ENCODE results near the gene VANGL1. TPM values are rescaled to one million over a fixed set of nuclear protein-coding genes. Genes with fewer than 3 reads are reported as not detected.

VANGL1 gene
- total RNA-seq, 1 donor from 2014 or later: 15.3 TPM

DNA sequence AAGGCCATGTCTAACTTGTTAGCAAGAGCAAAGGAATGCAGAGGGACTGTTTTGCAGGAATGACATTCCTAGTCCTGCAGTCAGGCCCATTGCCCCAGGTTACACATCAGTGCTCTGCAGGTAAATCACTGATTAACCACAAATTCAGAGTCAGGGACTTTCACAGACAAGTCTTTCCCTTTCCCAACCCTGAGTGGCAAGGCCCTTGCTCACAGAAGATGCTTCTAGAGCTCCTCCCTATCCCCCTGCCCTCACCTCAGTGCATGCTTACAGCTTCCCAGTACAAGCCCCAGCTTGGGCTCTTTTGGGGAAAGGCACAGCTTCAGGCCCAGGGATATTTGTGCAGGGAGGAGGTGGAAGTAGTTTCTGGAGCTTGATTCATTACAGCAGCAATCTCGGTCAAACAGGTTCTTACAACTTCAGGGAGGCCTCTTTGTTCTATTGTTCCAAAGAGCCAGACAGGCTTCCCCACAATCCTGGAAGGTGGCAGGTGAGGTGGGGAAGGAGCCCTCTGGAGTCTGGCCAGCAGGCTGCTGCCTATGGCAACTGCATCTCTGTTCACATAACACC is 72.9 kb downstream of the VANGL1 start:
- DNase-seq (ENCODE audit: extremely low spot score, unreplicated experiment): no peak
- TF ChIP-seq, protein P1, sequence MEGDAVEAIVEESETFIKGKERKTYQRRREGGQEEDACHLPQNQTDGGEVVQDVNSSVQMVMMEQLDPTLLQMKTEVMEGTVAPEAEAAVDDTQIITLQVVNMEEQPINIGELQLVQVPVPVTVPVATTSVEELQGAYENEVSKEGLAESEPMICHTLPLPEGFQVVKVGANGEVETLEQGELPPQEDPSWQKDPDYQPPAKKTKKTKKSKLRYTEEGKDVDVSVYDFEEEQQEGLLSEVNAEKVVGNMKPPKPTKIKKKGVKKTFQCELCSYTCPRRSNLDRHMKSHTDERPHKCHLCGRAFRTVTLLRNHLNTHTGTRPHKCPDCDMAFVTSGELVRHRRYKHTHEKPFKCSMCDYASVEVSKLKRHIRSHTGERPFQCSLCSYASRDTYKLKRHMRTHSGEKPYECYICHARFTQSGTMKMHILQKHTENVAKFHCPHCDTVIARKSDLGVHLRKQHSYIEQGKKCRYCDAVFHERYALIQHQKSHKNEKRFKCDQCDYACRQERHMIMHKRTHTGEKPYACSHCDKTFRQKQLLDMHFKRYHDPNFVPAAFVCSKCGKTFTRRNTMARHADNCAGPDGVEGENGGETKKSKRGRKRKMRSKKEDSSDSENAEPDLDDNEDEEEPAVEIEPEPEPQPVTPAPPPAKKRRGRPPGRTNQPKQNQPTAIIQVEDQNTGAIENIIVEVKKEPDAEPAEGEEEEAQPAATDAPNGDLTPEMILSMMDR (conservative IDR thresholded peaks at IDR 0.05): no peak
- peaks cover 11% of the 10 kb centered on the region for H3K9me3 Mint-ChIP-seq
- H3K27me3 Mint-ChIP-seq: peaks cover 6% of the 10 kb centered on the region
- H3K4me1 Mint-ChIP-seq (ENCODE audit: unreplicated experiment): peaks cover 21% of the 10 kb centered on the region
- H3K27ac Mint-ChIP-seq: peak overlapping the region; percentile 88
- no peaks in the 10 kb centered on the region for H3K36me3 Mint-ChIP-seq
- H3K4me3 Mint-ChIP-seq: peak overlapping the region; percentile 65

- H3K36me3 Mint-ChIP-seq: no peaks in the 10 kb centered on the region
- H3K27ac Mint-ChIP-seq: peak overlapping the region; percentile 70
- H3K4me1 Mint-ChIP-seq (ENCODE audit: unreplicated experiment): peaks cover 20% of the 10 kb centered on the region
- DNase-seq (ENCODE audit: extremely low spot score, unreplicated experiment): no peak
- H3K9me3 Mint-ChIP-seq: peaks cover 11% of the 10 kb centered on the region
- TF ChIP-seq, protein P1 (conservative IDR thresholded peaks at IDR 0.05): peak; percentile 71
- H3K27me3 Mint-ChIP-seq: peaks cover 6% of the 10 kb centered on the region
- peak overlapping the region; percentile 64 for H3K4me3 Mint-ChIP-seq
Measured at GRCh38 chr1:115717541-115717940, 75.8 kb downstream of the VANGL1 start.

DNA sequence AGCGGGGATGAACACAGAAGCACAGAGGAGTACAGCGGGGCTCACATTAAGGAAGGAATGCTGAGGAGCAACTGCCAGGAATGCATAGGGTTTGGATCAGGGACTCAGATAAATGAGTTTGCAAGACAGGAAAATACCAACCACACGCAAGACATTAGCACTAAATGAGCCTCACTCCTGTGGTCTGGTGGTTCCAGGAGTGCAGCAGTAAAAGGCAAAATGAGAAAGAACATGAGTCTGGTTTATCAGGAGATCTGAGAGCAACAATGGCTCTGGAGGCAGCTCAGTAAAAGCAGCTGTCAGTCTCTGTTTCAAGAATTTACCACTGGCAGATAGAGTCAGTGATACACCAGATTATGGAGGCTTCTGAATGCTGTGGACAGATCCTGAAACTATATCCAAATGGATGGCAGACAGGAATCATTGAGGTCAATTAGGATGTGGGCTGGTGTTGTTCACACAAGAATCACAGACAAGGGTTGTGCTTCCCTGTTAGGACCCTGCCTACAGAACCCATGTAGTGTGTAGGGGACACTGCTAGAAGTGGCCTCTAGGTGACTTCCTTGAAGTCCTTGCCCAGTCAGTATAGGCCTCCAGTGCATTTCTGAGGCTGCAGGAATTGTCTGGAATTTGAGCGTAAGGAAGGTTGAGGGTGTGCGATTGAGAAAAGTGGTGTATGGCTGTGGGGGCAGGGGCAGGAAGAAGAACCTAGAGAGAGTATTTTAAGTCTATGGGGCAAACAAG is 76.4 kb downstream of the VANGL1 start:
- H3K27ac Mint-ChIP-seq: peak overlapping the region; percentile 70
- TF ChIP-seq, protein P1 (conservative IDR thresholded peaks at IDR 0.05): no peak
- peaks cover 11% of the 10 kb centered on the region for H3K9me3 Mint-ChIP-seq
- H3K36me3 Mint-ChIP-seq: no peaks in the 10 kb centered on the region
- peak overlapping the region; percentile 64 for H3K4me3 Mint-ChIP-seq
- H3K27me3 Mint-ChIP-seq: peaks cover 6% of the 10 kb centered on the region
- DNase-seq (ENCODE audit: extremely low spot score, unreplicated experiment): no peak
- peaks cover 20% of the 10 kb centered on the region for H3K4me1 Mint-ChIP-seq (ENCODE audit: unreplicated experiment)

GRCh38 chr1:115719285-115719684 is 77.5 kb downstream of the VANGL1 start:
- Mint-ChIP-seq H3K27ac (no peak overlapping the region), H3K36me3 (no peaks in the 10 kb centered on the region), H3K9me3 (peaks cover 11% of the 10 kb centered on the region), H3K4me1 (ENCODE audit: unreplicated experiment) (peaks cover 16% of the 10 kb centered on the region), H3K27me3 (peaks cover 6% of the 10 kb centered on the region), H3K4me3 (no peak overlapping the region)
- TF ChIP-seq, protein P1 (conservative IDR thresholded peaks at IDR 0.05): no peak
- no peak for DNase-seq (ENCODE audit: extremely low spot score, unreplicated experiment)

DNA sequence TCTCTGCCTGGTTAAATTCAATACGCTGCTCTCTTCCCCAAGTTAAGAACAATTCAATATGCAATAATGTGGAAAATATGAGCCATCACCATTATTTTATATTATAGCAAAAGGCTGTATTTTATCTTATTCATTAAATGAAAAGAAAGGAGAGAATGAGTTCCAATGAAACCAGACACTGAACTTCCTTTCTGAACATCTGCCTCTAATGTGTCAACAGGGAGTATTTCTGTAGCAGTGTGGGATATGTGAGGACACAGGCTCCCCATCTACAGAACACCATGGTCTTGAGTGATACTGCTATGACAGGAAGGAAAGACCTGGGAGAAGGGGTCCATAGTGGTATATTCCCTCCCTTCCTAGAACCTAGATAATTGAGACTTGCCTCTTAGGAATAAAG is 80.5 kb downstream of the VANGL1 start:
- Mint-ChIP-seq H3K4me3 (no peak overlapping the region), H3K9me3 (peaks cover 7% of the 10 kb centered on the region), H3K27me3 (peaks cover 6% of the 10 kb centered on the region), H3K4me1 (ENCODE audit: unreplicated experiment) (peaks cover 20% of the 10 kb centered on the region), H3K36me3 (no peaks in the 10 kb centered on the region), H3K27ac (no peak overlapping the region)
- TF ChIP-seq, protein P1 (conservative IDR thresholded peaks at IDR 0.05): no peak
- no peak for DNase-seq (ENCODE audit: extremely low spot score, unreplicated experiment)

Measured in type B pancreatic cell (in vitro differentiated cells).